Measurements from ENCODE around the gene KLHL3.

DNA sequence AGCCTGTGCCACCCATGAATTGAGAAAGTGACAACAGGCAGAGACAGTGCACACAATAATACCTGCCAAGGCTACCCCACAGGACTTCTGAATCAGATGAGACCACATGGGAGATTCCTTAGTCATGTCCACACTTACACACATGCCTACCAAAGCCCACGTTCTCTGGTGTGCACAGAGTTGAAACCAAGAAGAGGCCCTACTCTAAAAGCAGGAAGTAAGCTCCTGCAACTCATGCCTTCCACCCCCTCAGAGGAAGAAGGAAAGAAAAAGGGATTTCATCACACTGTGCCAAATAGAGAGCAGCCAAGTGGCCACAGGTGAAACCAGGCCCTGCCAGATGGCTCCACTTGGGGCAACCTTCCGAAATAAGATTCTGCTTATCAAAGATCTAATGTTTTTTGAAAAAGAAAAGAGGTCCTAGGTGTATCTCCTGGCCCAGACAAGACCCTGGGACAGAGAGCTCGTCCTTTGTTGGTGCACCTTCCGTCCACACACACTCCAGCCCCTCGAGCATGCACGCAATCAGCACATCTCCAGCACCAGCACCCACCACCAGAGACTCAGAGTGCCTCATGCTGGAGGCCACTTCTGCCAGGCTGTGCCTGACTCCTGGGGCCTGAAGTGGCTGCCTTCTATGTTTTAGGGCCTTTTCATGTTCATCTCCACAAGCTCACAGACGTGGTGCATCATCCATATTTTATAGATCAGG lies 122.2 kb downstream of the KLHL3 start:
- TF ChIP-seq CTCF (IDR thresholded peaks at IDR 0.05) (no peak), EP300 (IDR thresholded peaks at IDR 0.05) (no peak)

Data from suprapubic skin (tissue), 3 donors.